Measurements from ENCODE around the gene KCNJ4. TPM values are rescaled to one million over a fixed set of nuclear protein-coding genes. Genes with fewer than 3 reads are reported as not detected.
"Not testable (repeated sequence)": the region's sequence is repeated elsewhere in the genome, so short reads cannot be mapped to it uniquely, and the experiment has no call there.

KCNJ4 gene
- total RNA-seq, 4 donors from 2014 or later, result not detected

DNA sequence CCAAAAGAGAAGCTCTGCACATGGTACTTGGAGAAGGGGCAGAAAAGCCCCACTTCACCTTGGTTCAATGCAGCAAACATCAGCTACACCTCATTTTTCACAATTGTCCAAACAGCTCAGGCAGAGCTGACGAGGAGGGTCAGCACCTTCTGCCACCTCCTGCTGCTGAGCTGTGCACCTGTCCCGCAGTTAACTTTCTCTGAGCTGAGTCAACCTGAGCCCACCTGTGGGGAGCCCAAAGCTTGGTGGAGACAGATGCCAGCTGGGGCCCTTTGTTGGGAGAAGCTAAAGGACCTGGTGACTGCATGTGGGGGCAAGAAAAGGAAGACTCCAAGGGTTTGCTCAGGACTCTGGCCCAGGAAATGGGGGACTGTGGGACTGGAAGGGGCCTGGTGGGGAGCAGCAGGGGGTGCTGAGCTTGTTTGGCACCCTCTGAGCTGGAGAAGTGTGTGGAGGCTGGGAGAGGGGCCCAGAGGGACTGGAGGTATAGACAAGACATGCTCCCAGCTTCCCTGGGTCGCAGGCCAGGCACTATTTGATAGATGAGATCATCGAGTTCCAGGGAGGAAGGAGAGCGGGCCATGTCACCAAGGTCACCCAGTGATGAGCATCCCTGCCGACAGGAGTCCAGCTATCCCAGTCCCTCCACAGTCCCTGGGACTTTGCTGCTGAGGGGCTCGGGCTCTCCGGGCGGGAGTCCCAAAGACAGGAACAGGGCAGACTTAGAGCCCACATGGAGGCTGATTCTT lies 53.5 kb downstream of the KCNJ4 start:
- H3K27ac ChIP-seq (replicated peaks in 1 of 4), result no peak overlapping the region
- no peak for DNase-seq (ENCODE audit: extremely low spot score)
- peaks cover 0 to 12% (median 0%) of the 10 kb centered on the region in 4 donors for H3K27me3 ChIP-seq
- WGBS, result 70% methylated on average over 9 of the region's 9 CpGs
- no peaks in the 10 kb centered on the region for H3K36me3 ChIP-seq
- intact Hi-C loops (cut with DNase I), result no loop called here
- no peak overlapping the region for H3K4me3 ChIP-seq
- TF ChIP-seq EP300 (IDR thresholded peaks at IDR 0.05), result no peak
- TF ChIP-seq, protein P1, sequence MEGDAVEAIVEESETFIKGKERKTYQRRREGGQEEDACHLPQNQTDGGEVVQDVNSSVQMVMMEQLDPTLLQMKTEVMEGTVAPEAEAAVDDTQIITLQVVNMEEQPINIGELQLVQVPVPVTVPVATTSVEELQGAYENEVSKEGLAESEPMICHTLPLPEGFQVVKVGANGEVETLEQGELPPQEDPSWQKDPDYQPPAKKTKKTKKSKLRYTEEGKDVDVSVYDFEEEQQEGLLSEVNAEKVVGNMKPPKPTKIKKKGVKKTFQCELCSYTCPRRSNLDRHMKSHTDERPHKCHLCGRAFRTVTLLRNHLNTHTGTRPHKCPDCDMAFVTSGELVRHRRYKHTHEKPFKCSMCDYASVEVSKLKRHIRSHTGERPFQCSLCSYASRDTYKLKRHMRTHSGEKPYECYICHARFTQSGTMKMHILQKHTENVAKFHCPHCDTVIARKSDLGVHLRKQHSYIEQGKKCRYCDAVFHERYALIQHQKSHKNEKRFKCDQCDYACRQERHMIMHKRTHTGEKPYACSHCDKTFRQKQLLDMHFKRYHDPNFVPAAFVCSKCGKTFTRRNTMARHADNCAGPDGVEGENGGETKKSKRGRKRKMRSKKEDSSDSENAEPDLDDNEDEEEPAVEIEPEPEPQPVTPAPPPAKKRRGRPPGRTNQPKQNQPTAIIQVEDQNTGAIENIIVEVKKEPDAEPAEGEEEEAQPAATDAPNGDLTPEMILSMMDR (IDR thresholded peaks at IDR 0.05), result no peak
- no peak for TF ChIP-seq POLR2A (IDR thresholded peaks at IDR 0.05; ENCODE audit: low read depth)
- TF ChIP-seq POLR2AphosphoS5 (IDR thresholded peaks at IDR 0.05), result no peak
- H3K9me3 ChIP-seq, result no peaks in the 10 kb centered on the region
- peaks cover 8 to 19% (median 12%) of the 10 kb centered on the region in 4 donors for H3K4me1 ChIP-seq

DNA sequence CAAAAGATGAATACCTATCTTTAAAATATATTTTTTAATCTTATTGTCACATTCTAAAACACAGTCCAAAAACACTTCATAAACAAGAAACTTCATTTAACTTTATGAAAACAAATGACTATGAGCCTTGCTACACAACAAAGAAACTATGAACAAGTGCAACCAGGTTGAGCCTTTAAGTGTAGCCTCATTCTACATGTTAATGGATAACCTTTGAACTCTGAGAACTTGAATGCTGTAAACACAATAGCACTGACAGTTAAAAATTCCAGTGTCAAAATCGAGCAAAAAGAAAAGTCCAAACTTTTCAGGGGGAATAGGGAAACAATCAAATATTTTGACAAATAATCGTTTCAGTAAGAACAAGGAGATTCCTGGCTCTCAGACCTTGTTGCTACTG lies 54.7 kb downstream of the KCNJ4 start:
- 51% methylated on average over 2 of the region's 2 CpGs for WGBS
- H3K27ac ChIP-seq (replicated peaks in 1 of 4); H3K4me3 ChIP-seq; intact Hi-C loops (cut with DNase I); H3K9me3 ChIP-seq; H3K36me3 ChIP-seq; DNase-seq (ENCODE audit: extremely low spot score): not testable (repeated sequence)
- Histone ChIP-seq H3K4me1 (peaks cover 17 to 32% (median 23%) of the 10 kb centered on the region in 4 donors), H3K27me3 (peaks cover 0 to 12% (median 0%) of the 10 kb centered on the region in 4 donors)

DNA sequence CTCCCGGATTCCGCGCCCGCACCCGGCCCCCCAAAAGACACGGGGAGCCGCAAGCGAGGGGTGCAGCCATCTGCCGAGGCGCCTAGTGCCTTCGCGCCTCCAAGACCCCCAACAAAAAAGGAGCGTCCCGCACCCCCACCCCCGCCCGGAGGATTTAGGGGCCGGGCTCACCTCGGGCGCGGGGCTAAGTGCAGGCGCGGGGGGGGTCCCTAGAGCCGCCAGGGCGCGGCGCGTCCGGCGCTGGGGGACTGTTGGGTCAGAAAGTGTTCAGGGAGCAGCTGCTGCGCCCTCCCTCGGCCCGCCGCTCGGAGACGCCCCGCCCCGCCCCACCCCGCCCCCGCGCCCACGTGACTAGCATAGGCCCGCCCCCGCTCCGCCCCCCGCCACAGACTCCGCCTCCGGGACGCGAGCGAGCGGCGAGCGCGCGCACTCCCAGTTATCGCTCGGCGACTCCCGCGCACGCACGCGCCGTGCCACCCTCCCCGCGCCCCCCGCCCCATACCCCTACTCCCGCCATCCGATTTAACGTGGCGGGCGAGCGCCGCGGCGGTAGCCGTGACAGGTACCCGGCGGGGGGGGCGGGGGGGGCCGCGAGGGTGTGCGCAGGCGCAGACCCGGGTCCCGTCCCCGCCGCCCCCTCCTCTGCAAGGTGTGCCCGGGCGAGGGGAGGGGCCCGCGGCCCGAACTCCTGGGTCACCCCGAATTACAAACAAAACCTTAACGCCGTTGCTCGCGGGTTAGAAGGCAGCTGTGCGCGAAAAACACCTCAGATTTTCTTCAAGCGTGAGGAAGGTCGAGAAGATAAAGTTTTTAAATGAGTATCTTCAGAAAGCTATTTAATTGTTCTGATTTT lies 56.2 kb downstream of the KCNJ4 start:
- Histone ChIP-seq H3K9me3 (no peaks in the 10 kb centered on the region), H3K27ac (replicated peaks in 1 of 4) (peak overlapping the region; percentile 93 to 97 (median 94)), H3K4me3 (peak overlapping the region; percentile 85 to 99 (median 92)), H3K4me1 (peaks cover 25 to 37% (median 35%) of the 10 kb centered on the region in 4 donors), H3K27me3 (peaks cover 0 to 12% (median 0%) of the 10 kb centered on the region in 4 donors), H3K36me3 (no peaks in the 10 kb centered on the region)
- intact Hi-C loops (cut with DNase I), result loop anchor here (10.0 kb wide), 1 partner anchor 106 kb away; the partner anchor contains the start of gene DDX17
- DNase-seq (ENCODE audit: extremely low spot score), result peak; percentile 98
- under 1% methylated on average over 17 of the region's 102 CpGs for WGBS
- TF ChIP-seq POLR2A (IDR thresholded peaks at IDR 0.05; ENCODE audit: low read depth), result peak; percentile 62
- TF ChIP-seq, protein P1 (IDR thresholded peaks at IDR 0.05), result no peak
- TF ChIP-seq EP300 (IDR thresholded peaks at IDR 0.05), result no peak
- TF ChIP-seq POLR2AphosphoS5 (IDR thresholded peaks at IDR 0.05), result peak; percentile 61 to 89

DNA sequence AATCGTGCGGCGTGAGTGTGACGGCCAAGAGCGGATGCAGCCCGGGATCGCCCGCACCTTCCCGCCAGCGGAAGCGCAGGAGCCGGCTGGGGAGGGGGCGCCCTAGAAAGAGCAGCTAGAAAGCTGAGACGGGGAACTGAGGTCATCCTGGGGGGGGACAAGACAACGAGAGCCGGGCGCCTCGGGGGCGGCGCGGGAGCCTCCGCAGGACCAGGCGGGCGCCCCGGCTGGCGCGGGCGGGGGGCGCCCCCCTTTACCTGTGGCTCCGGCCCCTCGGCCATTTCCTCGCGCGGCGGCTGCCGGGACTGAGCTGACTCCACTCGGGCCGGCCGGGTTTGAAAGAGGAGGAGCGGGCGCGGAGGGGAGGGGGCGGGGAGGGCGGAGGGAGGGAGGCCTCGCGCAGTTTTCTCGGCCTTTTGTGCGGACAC lies 56.8 kb downstream of the KCNJ4 start:
- peak overlapping the region; percentile 85 to 99 (median 92) for H3K4me3 ChIP-seq
- peaks cover 27 to 40% (median 38%) of the 10 kb centered on the region in 4 donors for H3K4me1 ChIP-seq
- 0% methylated on average over 5 of the region's 48 CpGs for WGBS
- peaks cover 0 to 12% (median 0%) of the 10 kb centered on the region in 4 donors for H3K27me3 ChIP-seq
- DNase-seq (ENCODE audit: extremely low spot score); H3K9me3 ChIP-seq; H3K36me3 ChIP-seq: not testable (repeated sequence)
- intact Hi-C loops (cut with DNase I), result loop anchor here (10.0 kb wide), 1 partner anchor 107 kb away; the partner anchor contains the start of gene DDX17
- H3K27ac ChIP-seq (replicated peaks in 1 of 4), result peak overlapping the region; percentile 93 to 97 (median 94)

DNA sequence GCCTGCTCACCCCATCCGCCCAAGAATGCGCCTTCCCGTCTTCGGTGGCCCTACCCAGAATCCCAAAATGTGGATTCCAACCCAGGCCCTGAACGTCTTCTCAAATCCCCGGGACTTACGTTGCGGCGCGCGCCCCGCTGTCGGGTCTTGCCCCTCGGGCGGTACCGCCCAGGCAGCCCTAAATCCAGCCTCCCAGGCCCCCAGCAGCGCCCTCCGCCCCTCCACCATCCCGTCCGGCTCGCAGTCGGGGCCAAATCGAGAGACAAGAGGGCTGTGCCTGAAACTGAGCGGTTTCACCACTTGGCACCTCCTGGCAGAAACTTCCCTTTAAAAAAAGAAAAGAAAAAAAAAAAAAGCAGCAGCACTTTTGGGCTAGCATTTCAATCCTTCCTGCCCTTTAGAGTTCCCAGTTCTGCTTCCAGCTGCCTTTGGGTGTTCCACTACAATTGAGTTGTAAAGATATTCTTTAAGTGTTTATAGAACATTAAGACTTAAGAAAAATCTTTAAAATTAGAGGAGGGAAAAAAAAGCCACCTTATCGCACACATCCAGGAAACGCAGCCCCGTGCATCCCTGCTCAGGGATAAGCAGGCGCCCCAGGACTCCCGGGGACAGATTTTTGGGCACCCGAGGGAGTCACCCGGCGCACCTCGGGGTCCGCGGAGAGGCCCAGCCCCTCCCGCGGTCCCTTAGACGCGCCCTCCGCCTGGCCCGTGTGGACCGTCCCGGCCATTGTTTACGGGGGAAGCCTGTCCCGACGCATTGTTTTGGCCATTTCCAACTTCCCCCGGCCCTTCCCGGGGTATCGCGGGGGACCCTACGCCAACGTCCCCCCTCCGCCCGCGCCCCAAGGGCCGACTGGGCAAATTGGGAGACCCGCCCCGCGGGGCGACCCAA lies 57.6 kb downstream of the KCNJ4 start:
- peaks cover 31 to 46% (median 40%) of the 10 kb centered on the region in 4 donors for H3K4me1 ChIP-seq
- peaks cover 0 to 12% (median 0%) of the 10 kb centered on the region in 4 donors for H3K27me3 ChIP-seq
- H3K9me3 ChIP-seq, result no peaks in the 10 kb centered on the region
- WGBS, result 11% methylated on average over 43 of the region's 60 CpGs
- peak overlapping the region; percentile 85 to 99 (median 92) for H3K4me3 ChIP-seq
- TF ChIP-seq, protein P1 (IDR thresholded peaks at IDR 0.05), result no peak
- peak in 1 of 2 donors; percentile 66 for TF ChIP-seq POLR2AphosphoS5 (IDR thresholded peaks at IDR 0.05)
- no peak for DNase-seq (ENCODE audit: extremely low spot score)
- H3K27ac ChIP-seq (replicated peaks in 1 of 4), result peak overlapping the region; percentile 93 to 97 (median 94)
- no peaks in the 10 kb centered on the region for H3K36me3 ChIP-seq
- intact Hi-C loops (cut with DNase I), result loop anchor here (10.0 kb wide), 1 partner anchor 107 kb away; the partner anchor contains the start of gene DDX17

DNA sequence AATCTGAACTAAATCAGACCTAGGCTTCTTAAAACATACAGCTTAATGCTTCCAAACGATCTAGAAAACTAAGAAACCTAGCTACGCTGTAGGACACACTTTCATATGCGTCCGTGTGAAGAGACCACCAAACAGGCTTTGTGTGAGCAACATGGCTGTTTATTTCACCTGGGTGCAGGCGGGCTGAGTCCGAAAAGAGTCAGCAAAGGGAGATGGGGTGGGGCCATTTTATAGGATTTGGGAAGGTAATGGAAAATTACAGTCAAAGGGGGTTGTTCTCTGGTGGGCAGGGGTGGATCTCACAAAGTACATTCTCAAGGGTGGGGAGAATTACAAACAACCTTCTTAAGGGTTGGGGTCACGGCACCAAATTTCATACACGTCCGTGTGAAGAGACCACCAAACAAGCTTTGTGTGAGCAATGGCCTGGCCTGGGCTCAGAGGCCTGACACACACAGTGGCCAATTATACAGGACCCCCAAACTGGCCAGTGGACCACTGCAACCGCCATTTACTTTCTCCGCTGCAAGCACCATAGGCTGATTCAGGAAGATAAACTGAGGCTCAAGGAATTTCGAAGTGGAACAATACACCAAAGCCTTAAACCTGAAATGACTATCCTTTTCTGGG lies 58.4 kb downstream of the KCNJ4 start:
- H3K27ac ChIP-seq (replicated peaks in 1 of 4), result peak overlapping the region; percentile 93 to 97 (median 94)
- DNase-seq (ENCODE audit: extremely low spot score); H3K27me3 ChIP-seq; H3K9me3 ChIP-seq; H3K36me3 ChIP-seq: not testable (repeated sequence)
- intact Hi-C loops (cut with DNase I), result loop anchor here (10.0 kb wide), 1 partner anchor 108 kb away; the partner anchor contains the start of gene DDX17
- H3K4me3 ChIP-seq, result peak overlapping the region; percentile 85 to 99 (median 92)
- H3K4me1 ChIP-seq, result peaks cover 31 to 46% (median 40%) of the 10 kb centered on the region in 4 donors
- 88% methylated on average over 9 of the region's 12 CpGs for WGBS

DNA sequence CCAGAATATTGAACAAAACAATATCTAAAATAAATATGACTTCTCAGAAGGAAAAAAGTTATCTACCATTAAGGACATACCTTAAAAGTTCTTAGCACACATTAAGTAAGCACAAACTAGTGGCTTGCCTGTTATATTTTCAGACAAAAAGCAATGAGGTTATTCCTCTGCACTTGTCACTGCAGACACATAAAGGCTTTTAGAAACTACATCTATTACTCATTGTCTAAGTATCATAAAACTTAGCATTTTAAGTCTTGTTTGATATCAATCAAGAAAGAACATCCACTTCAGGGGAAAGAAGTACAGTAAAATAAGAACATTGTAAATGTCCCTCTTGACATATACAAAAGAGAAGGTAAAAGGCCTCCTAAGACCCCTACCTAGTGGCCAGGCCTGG lies 59.1 kb downstream of the KCNJ4 start:
- not testable (repeated sequence) for DNase-seq (ENCODE audit: extremely low spot score); H3K27me3 ChIP-seq; H3K36me3 ChIP-seq; H3K9me3 ChIP-seq
- Histone ChIP-seq H3K4me1 (peaks cover 32 to 46% (median 38%) of the 10 kb centered on the region in 4 donors), H3K4me3 (peak overlapping the region in 1 of 4 donors; percentile 24), H3K27ac (replicated peaks in 1 of 4) (peak overlapping the region; percentile 93 to 97 (median 94))
- intact Hi-C loops (cut with DNase I), result loop anchor here (10.0 kb wide), 1 partner anchor 109 kb away; the partner anchor contains the start of gene DDX17

Data from esophagus muscularis mucosa (tissue), 4 donors.